ENCODE results near the gene KRTAP9-6.
"Not testable (repeated sequence)": the region's sequence is repeated elsewhere in the genome, so short reads cannot be mapped to it uniquely, and the experiment has no call there.

The KRTAP9-6 gene

GRCh38 chr17:41271323-41271722, 6.1 kb downstream of the KRTAP9-6 start:
- DNase-seq (ENCODE audit: low read depth): not testable (repeated sequence)

- no peak for DNase-seq (ENCODE audit: low read depth)
Measured at GRCh38 chr17:41271858-41272257, 6.7 kb downstream of the KRTAP9-6 start.

- DNase-seq (ENCODE audit: low read depth): not testable (repeated sequence)
Measured at GRCh38 chr17:41275648-41276190, 10.5 kb downstream of the KRTAP9-6 start, which contains the start of gene KRTAP9-7. Gene KRTAP9-7 (plus strand): TSS chr17:41275698. CDS start chr17:41275698, 0 bp downstream.

GRCh38 chr17:41278176-41278955, 13.2 kb downstream of the KRTAP9-6 start:
- no peak for DNase-seq (ENCODE audit: low read depth)

- DNase-seq (ENCODE audit: low read depth): peak; percentile 45
Measured at GRCh38 chr17:41284043-41284442, 18.9 kb downstream of the KRTAP9-6 start.

- peak; percentile 41 for DNase-seq (ENCODE audit: low read depth)
Measured at GRCh38 chr17:41284546-41284945, 19.4 kb downstream of the KRTAP9-6 start.

GRCh38 chr17:41287050-41287449, 21.9 kb downstream of the KRTAP9-6 start:
- no peak for DNase-seq (ENCODE audit: low read depth)

- no peak for DNase-seq (ENCODE audit: low read depth)
Measured at GRCh38 chr17:41294016-41294415, 28.8 kb downstream of the KRTAP9-6 start.

GRCh38 chr17:41296846-41297245, 31.7 kb downstream of the KRTAP9-6 start:
- no peak for DNase-seq (ENCODE audit: low read depth)

GRCh38 chr17:41298458-41299135, 33.4 kb downstream of the KRTAP9-6 start:
- DNase-seq (ENCODE audit: low read depth): no peak

GRCh38 chr17:41301204-41301790, 36.1 kb downstream of the KRTAP9-6 start:
- no peak for DNase-seq (ENCODE audit: low read depth)

- no peak for DNase-seq (ENCODE audit: low read depth)
Measured at GRCh38 chr17:41301916-41302901, 37.0 kb downstream of the KRTAP9-6 start, which contains the start of gene KRTAP29-1. Gene KRTAP29-1 (minus strand): TSS chr17:41302851. CDS start chr17:41302851, 0 bp downstream.

- no peak for DNase-seq (ENCODE audit: low read depth)
Measured at GRCh38 chr17:41302981-41303380, 37.8 kb downstream of the KRTAP9-6 start.

GRCh38 chr17:41304091-41304490, 38.9 kb downstream of the KRTAP9-6 start:
- DNase-seq (ENCODE audit: low read depth): no peak

- peak; percentile 23 for DNase-seq (ENCODE audit: low read depth)
Measured at GRCh38 chr17:41307647-41308046, 42.5 kb downstream of the KRTAP9-6 start.

GRCh38 chr17:41308251-41308917, 43.2 kb downstream of the KRTAP9-6 start:
- no peak for DNase-seq (ENCODE audit: low read depth)

- no peak for DNase-seq (ENCODE audit: low read depth)
Measured at GRCh38 chr17:41308918-41309359, 43.8 kb downstream of the KRTAP9-6 start, which contains the start of gene KRTAP16-1. Gene KRTAP16-1 (minus strand): TSS chr17:41309309. CDS start chr17:41309253, 56 bp downstream.

GRCh38 chr17:41311111-41311510, 45.9 kb downstream of the KRTAP9-6 start:
- DNase-seq (ENCODE audit: low read depth): no peak

- no peak for DNase-seq (ENCODE audit: low read depth)
Measured at GRCh38 chr17:41315204-41315794, 50.1 kb downstream of the KRTAP9-6 start, which contains the start of gene KRTAP17-1. Gene KRTAP17-1 (minus strand): TSS chr17:41315710. CDS start chr17:41315650, 60 bp downstream.

Data from iris pigment epithelial cell (primary cell).